Bronchial epithelial cell (primary cell): Measurements from ENCODE around the gene HHIPL1. TPM values are rescaled to one million over a fixed set of nuclear protein-coding genes. Genes with fewer than 3 reads are reported as not detected.

Experiments
- DNase-seq: peaks from one replicate; pipeline ENCODE4 v3.0.0-alpha.2; 2010; ENCODE audit warnings: low read depth
- FAIRE-seq: peaks from 2 replicates; lab custom pipeline; 2011; peaks lifted over from hg19 to GRCh38; lab: Jason Lieb, UNC
- H3K27me3 ChIP-seq: 2 replicates; pipeline ENCODE4 v1.5.1; 2011; ENCODE audit warnings: low read length; ENCODE audit not compliant: control insufficient read depth, insufficient read depth
- H3K36me3 ChIP-seq: 2 replicates; pipeline ENCODE4 v1.5.1; 2011; ENCODE audit warnings: low read length; ENCODE audit not compliant: control insufficient read depth, insufficient read depth
- H3K4me3 ChIP-seq: 2 replicates; pipeline ENCODE4 v1.5.1; 2011; ENCODE audit warnings: mild to moderate bottlenecking, low read depth, low read length, control low read depth
- total RNA-seq: library from RNA; depleted of rRNA; stranded (reverse); fragments of >200 nt; gene quantifications from 2 replicates; pipeline ENCODE4 v1.2.1, GENCODE V29; 2014
- TF ChIP-seq, protein P1 (sequence below): IDR thresholded peaks from 2 replicates; pipeline ENCODE4 v1.5.1; 2011; ENCODE audit warnings: mild to moderate bottlenecking, moderate library complexity, low read length, control low read depth, inconsistent platforms; ENCODE audit not compliant: insufficient read depth, severe bottlenecking

Gene HHIPL1
- total RNA-seq, 1 donor from 2014 or later, result 0.53 TPM

- H3K36me3 ChIP-seq, result no peaks in the 10 kb centered on the region
- no peak for DNase-seq
- peaks cover 3% of the 10 kb centered on the region for H3K27me3 ChIP-seq
- no peak for FAIRE-seq
- TF ChIP-seq, protein P1, sequence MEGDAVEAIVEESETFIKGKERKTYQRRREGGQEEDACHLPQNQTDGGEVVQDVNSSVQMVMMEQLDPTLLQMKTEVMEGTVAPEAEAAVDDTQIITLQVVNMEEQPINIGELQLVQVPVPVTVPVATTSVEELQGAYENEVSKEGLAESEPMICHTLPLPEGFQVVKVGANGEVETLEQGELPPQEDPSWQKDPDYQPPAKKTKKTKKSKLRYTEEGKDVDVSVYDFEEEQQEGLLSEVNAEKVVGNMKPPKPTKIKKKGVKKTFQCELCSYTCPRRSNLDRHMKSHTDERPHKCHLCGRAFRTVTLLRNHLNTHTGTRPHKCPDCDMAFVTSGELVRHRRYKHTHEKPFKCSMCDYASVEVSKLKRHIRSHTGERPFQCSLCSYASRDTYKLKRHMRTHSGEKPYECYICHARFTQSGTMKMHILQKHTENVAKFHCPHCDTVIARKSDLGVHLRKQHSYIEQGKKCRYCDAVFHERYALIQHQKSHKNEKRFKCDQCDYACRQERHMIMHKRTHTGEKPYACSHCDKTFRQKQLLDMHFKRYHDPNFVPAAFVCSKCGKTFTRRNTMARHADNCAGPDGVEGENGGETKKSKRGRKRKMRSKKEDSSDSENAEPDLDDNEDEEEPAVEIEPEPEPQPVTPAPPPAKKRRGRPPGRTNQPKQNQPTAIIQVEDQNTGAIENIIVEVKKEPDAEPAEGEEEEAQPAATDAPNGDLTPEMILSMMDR, result no peak
- H3K4me3 ChIP-seq, result no peak overlapping the region
Measured at GRCh38 chr14:99679111-99679510, 34.2 kb downstream of the HHIPL1 start.

DNA sequence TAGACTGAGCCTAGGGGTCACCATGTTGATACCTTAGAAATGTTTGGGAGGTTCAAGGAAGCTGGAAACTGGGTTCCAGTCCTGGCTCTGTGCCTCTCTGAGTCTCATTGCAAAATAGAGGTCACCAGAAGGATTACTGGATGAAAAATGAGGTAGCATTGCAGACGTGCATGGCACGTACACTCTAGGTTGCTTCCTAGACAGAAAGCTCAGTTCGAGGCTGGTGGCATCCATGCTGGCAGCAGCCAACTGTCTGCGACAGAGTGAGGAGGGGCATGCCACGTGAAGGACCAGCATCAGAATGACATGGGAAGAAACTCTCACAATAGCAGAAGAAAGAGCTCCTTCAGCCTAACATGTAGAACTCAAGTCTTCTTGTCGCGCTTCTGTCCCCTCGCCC lies 34.6 kb downstream of the HHIPL1 start:
- H3K4me3 ChIP-seq, result no peak overlapping the region
- DNase-seq (no peak), FAIRE-seq (peak; percentile 82)
- TF ChIP-seq, protein P1, result no peak
- H3K36me3 ChIP-seq, result no peaks in the 10 kb centered on the region
- peaks cover 3% of the 10 kb centered on the region for H3K27me3 ChIP-seq

- no peak for FAIRE-seq
- H3K27me3 ChIP-seq, result peaks cover 4% of the 10 kb centered on the region
- DNase-seq, result no peak
- H3K4me3 ChIP-seq, result no peak overlapping the region
- H3K36me3 ChIP-seq, result no peaks in the 10 kb centered on the region
- TF ChIP-seq, protein P1, result no peak
Measured at GRCh38 chr14:99679996-99680395, 35.1 kb downstream of the HHIPL1 start.

GRCh38 chr14:99681101-99681831 lies 36.3 kb downstream of the HHIPL1 start:
- DNase-seq, result no peak
- Histone ChIP-seq H3K4me3 (no peak overlapping the region), H3K36me3 (no peaks in the 10 kb centered on the region), H3K27me3 (peaks cover 3% of the 10 kb centered on the region)
- TF ChIP-seq, protein P1, result no peak
- FAIRE-seq, result no peak

GRCh38 chr14:99681832-99682148 lies 36.9 kb downstream of the HHIPL1 start:
- no peak for DNase-seq
- FAIRE-seq, result no peak
- H3K36me3 ChIP-seq, result no peaks in the 10 kb centered on the region
- H3K27me3 ChIP-seq, result peaks cover 3% of the 10 kb centered on the region
- no peak overlapping the region for H3K4me3 ChIP-seq
- TF ChIP-seq, protein P1, result no peak
